ENCODE measurements around the gene THAP3. TPM values are rescaled to one million over a fixed set of nuclear protein-coding genes. Genes with fewer than 3 reads are reported as not detected.

The THAP3 gene
- total RNA-seq, 6 experiments from 2014 or later, result 5.9 to 11.3 (median 10.3) TPM

GRCh38 chr1:6592865-6593593 is 31.6 kb upstream of the THAP3 start:
- TF ChIP-seq CTCF (IDR thresholded peaks at IDR 0.05), result no peak
- no peak for TF ChIP-seq POLR2A (IDR thresholded peaks at IDR 0.05)
- Histone ChIP-seq H3K27me3 (no peaks in the 10 kb centered on the region), H3K9me3 (no peaks in the 10 kb centered on the region), H3K4me3 (no peak overlapping the region), H3K4me1 (peaks cover 0 to 19% (median 4%) of the 10 kb centered on the region in 4 donors), H3K27ac (no peak overlapping the region), H3K36me3 (peaks cover 0 to 95% (median 48%) of the 10 kb centered on the region in 4 donors)
- DNase-seq (no peak), ATAC-seq (no peak)
- intact Hi-C loops (cut with DNase I), result no loop called here
- WGBS (ENCODE audit: insufficient coverage, low coverage, low lambda C conversion rate, missing lambda C conversion rate), result no CpG with 5 or more reads among the region's 38 CpGs

GRCh38 chr1:6593810-6594209 is 30.9 kb upstream of the THAP3 start:
- TF ChIP-seq POLR2A (IDR thresholded peaks at IDR 0.05), result no peak
- TF ChIP-seq CTCF (IDR thresholded peaks at IDR 0.05), result no peak
- peaks cover 0 to 27% (median 4%) of the 10 kb centered on the region in 4 donors for H3K4me1 ChIP-seq
- no peak overlapping the region for H3K27ac ChIP-seq
- ATAC-seq (no peak), DNase-seq (no peak)
- no peaks in the 10 kb centered on the region for H3K9me3 ChIP-seq
- peaks cover 0 to 97% (median 50%) of the 10 kb centered on the region in 4 donors for H3K36me3 ChIP-seq
- intact Hi-C loops (cut with DNase I), result no loop called here
- H3K27me3 ChIP-seq, result no peaks in the 10 kb centered on the region
- H3K4me3 ChIP-seq, result no peak overlapping the region
- WGBS (ENCODE audit: insufficient coverage, low coverage, low lambda C conversion rate, missing lambda C conversion rate), result 93% methylated on average over 6 of the region's 15 CpGs

- H3K4me3 ChIP-seq, result no peak overlapping the region
- peaks cover 0 to 90% (median 48%) of the 10 kb centered on the region in 4 donors for H3K36me3 ChIP-seq
- 77% methylated on average over 10 of the region's 11 CpGs for WGBS (ENCODE audit: insufficient coverage, low coverage, low lambda C conversion rate, missing lambda C conversion rate)
- no peaks in the 10 kb centered on the region for H3K27me3 ChIP-seq
- H3K4me1 ChIP-seq, result peaks cover 0 to 40% (median 10%) of the 10 kb centered on the region in 4 donors
- TF ChIP-seq POLR2A (IDR thresholded peaks at IDR 0.05), result no peak
- no peak for TF ChIP-seq CTCF (IDR thresholded peaks at IDR 0.05)
- ATAC-seq, result no peak
- H3K9me3 ChIP-seq, result no peaks in the 10 kb centered on the region
- DNase-seq, result no peak
- intact Hi-C loops (cut with DNase I), result no loop called here
- no peak overlapping the region for H3K27ac ChIP-seq
These were observed 29.5 kb upstream of the THAP3 start for GRCh38 chr1:6594977-6595740.

GRCh38 chr1:6596351-6596750 is 28.3 kb upstream of the THAP3 start:
- intact Hi-C loops (cut with DNase I), result no loop called here
- Histone ChIP-seq H3K4me3 (no peak overlapping the region), H3K27ac (no peak overlapping the region)

More at GRCh38 chr1:6596351-6596750, 28.3 kb upstream of the THAP3 start:
- H3K4me1 ChIP-seq, result peaks cover 0 to 44% (median 10%) of the 10 kb centered on the region in 4 donors
- no peaks in the 10 kb centered on the region for H3K9me3 ChIP-seq
- no peaks in the 10 kb centered on the region for H3K27me3 ChIP-seq
- ATAC-seq (no peak), DNase-seq (no peak)
- WGBS (ENCODE audit: insufficient coverage, low coverage, low lambda C conversion rate, missing lambda C conversion rate), result 58% methylated on average over 7 of the region's 7 CpGs
- peaks cover 0 to 80% (median 46%) of the 10 kb centered on the region in 4 donors for H3K36me3 ChIP-seq
- TF ChIP-seq POLR2A (IDR thresholded peaks at IDR 0.05) (no peak), CTCF (IDR thresholded peaks at IDR 0.05) (no peak)
